WTC11 (cell line): Measurements from ENCODE around the gene MUC4. TPM values are rescaled to one million over a fixed set of nuclear protein-coding genes. Genes with fewer than 3 reads are reported as not detected.

Experiments used
- ATAC-seq: fragments of 200-7000 bp; cut with Tn5 transposase; 2 replicates; pipeline ENCODE4 v1.10.0; 2021; ENCODE audit warnings: mild to moderate bottlenecking, moderate library complexity
- CTCF ChIA-PET: fragments of 300-600 bp; sonication (Branson Sonifier 250); formaldehyde crosslinking; loops from one replicate; lab custom pipeline; 2021; ENCODE audit warnings: antibody characterized with exemption; lab: Charles Lee
- POLR2A ChIA-PET: fragments of 350-600 bp; sonication (Branson Sonifier 250); formaldehyde crosslinking; loops from one replicate; lab custom pipeline; 2021; ENCODE audit warnings: antibody characterized with exemption; lab: Charles Lee
- DNase-seq: peaks from one replicate; pipeline ENCODE4 v3.0.0; 2021; ENCODE audit warnings: low spot score
- H3K27ac Mint-ChIP-seq: 2 replicates; pipeline ENCODE4 v1.8.0; 2021; ENCODE audit warnings: mixed read lengths
- H3K27me3 Mint-ChIP-seq: 2 replicates; pipeline ENCODE4 v1.8.0; 2021; ENCODE audit warnings: low read depth, mild to moderate bottlenecking, moderate library complexity, mixed read lengths
- H3K36me3 Mint-ChIP-seq: 2 replicates; pipeline ENCODE4 v1.8.0; 2021; ENCODE audit warnings: mixed read lengths
- H3K4me1 Mint-ChIP-seq: 2 replicates; pipeline ENCODE4 v1.8.0; 2022; ENCODE audit warnings: mixed read lengths
- H3K4me3 Mint-ChIP-seq: 2 replicates; pipeline ENCODE4 v1.8.0; 2021; ENCODE audit warnings: mild to moderate bottlenecking, moderate library complexity, mixed read lengths
- H3K9me3 Mint-ChIP-seq: 2 replicates; pipeline ENCODE4 v1.8.0; 2021; ENCODE audit warnings: mixed read lengths
- EMX1 ChIP-seq: fragments of 250-450 bp; sonication (Bioruptor Pico); IDR thresholded peaks from 2 replicates; pipeline ENCODE4 v1.8.0; 2021; ENCODE audit warnings: mild to moderate bottlenecking
- ESRRA ChIP-seq: sonication (generic); formaldehyde crosslinking; IDR thresholded peaks from 2 replicates; pipeline ENCODE4 v1.8.1; 2022; ENCODE audit warnings: mild to moderate bottlenecking, missing genetic modification reagents, borderline replicate concordance
- FOXJ3 ChIP-seq: sonication (generic); formaldehyde crosslinking; IDR thresholded peaks from 2 replicates; pipeline ENCODE4 v1.9.0; 2021; ENCODE audit warnings: missing genetic modification reagents, mild to moderate bottlenecking, borderline replicate concordance
- FOXP1 ChIP-seq: sonication (generic); formaldehyde crosslinking; IDR thresholded peaks from 2 replicates; pipeline ENCODE4 v1.8.0; 2022; ENCODE audit warnings: missing genetic modification reagents, mild to moderate bottlenecking, moderate library complexity, borderline replicate concordance
- HMGA2 ChIP-seq: fragments of 250-450 bp; sonication (Bioruptor Pico); IDR thresholded peaks from 2 replicates; pipeline ENCODE4 v1.4.0; 2021; ENCODE audit warnings: mild to moderate bottlenecking, moderate library complexity
- JUN ChIP-seq: sonication (generic); formaldehyde crosslinking; IDR thresholded peaks from 2 replicates; pipeline ENCODE4 v1.8.0; 2023; ENCODE audit warnings: mild to moderate bottlenecking, missing genetic modification reagents
- KAT7 ChIP-seq: sonication (generic); formaldehyde crosslinking; IDR thresholded peaks from 2 replicates; pipeline ENCODE4 v1.8.1; 2023; ENCODE audit warnings: missing genetic modification reagents, mild to moderate bottlenecking, borderline replicate concordance
- NFATC4 ChIP-seq: fragments of 250-450 bp; sonication (Bioruptor Pico); IDR thresholded peaks from 2 replicates; pipeline ENCODE4 v1.9.0; 2021; ENCODE audit warnings: mild to moderate bottlenecking
- PRRX2 ChIP-seq: fragments of 250-450 bp; sonication (Bioruptor Pico); IDR thresholded peaks from 2 replicates; pipeline ENCODE4 v1.8.0; 2021; ENCODE audit warnings: mild to moderate bottlenecking
- RORB ChIP-seq: fragments of 250-450 bp; sonication (Bioruptor Pico); IDR thresholded peaks from 2 replicates; pipeline ENCODE4 v1.9.0; 2021; ENCODE audit warnings: mild to moderate bottlenecking
- SMAD4 ChIP-seq: sonication (generic); formaldehyde crosslinking; IDR thresholded peaks from 2 replicates; pipeline ENCODE4 v1.8.0; 2022; ENCODE audit warnings: mild to moderate bottlenecking, missing genetic modification reagents
- TEAD1 ChIP-seq: sonication (generic); formaldehyde crosslinking; IDR thresholded peaks from 2 replicates; pipeline ENCODE4 v1.8.0; 2022; ENCODE audit warnings: mild to moderate bottlenecking, missing genetic modification reagents
- ZNF263 ChIP-seq: sonication (generic); formaldehyde crosslinking; IDR thresholded peaks from 2 replicates; pipeline ENCODE4 v1.8.1; 2022; ENCODE audit warnings: low read depth, mild to moderate bottlenecking, moderate library complexity, missing genetic modification reagents
- ZNF416 ChIP-seq: fragments of 250-450 bp; sonication (Bioruptor Pico); IDR thresholded peaks from 2 replicates; pipeline ENCODE4 v1.9.0; 2021; ENCODE audit warnings: mild to moderate bottlenecking, inconsistent platforms
- ZNF423 ChIP-seq: fragments of 250-450 bp; sonication (Bioruptor Pico); IDR thresholded peaks from 2 replicates; pipeline ENCODE4 v2.1.2; 2022; ENCODE audit warnings: mild to moderate bottlenecking, moderate library complexity
- total RNA-seq: library from RNA; stranded (reverse); gene quantifications from 3 replicates; pipeline ENCODE4 v1.2.3, GENCODE V29; 2021
- TF ChIP-seq, protein P1 (sequence below): sonication (generic); formaldehyde crosslinking; IDR thresholded peaks from 2 replicates; pipeline ENCODE4 v1.8.0; 2022; ENCODE audit warnings: mild to moderate bottlenecking, missing genetic modification reagents
- TF ChIP-seq, protein P2 (sequence below): sonication (generic); formaldehyde crosslinking; IDR thresholded peaks from 2 replicates; pipeline ENCODE4 v1.8.0; 2023; ENCODE audit warnings: mild to moderate bottlenecking, missing genetic modification reagents
- TF ChIP-seq, protein P3 (sequence below): fragments of 250-450 bp; sonication (Bioruptor Pico); IDR thresholded peaks from 2 replicates; pipeline ENCODE4 v2.1.2; 2022; ENCODE audit warnings: mild to moderate bottlenecking, moderate library complexity
- TF ChIP-seq, protein P4 (sequence below): sonication (generic); formaldehyde crosslinking; IDR thresholded peaks from 2 replicates; pipeline ENCODE4 v1.8.1; 2022; ENCODE audit warnings: mild to moderate bottlenecking, missing genetic modification reagents, moderate library complexity, borderline replicate concordance
- TF ChIP-seq, protein P5 (sequence below): fragments of 250-450 bp; sonication (Bioruptor Pico); IDR thresholded peaks from 2 replicates; pipeline ENCODE4 v1.9.0; 2021; ENCODE audit warnings: mild to moderate bottlenecking
- TF ChIP-seq, protein P6 (sequence below): sonication (generic); formaldehyde crosslinking; IDR thresholded peaks from 2 replicates; pipeline ENCODE4 v1.8.1; 2023; ENCODE audit warnings: mild to moderate bottlenecking, missing genetic modification reagents
- TF ChIP-seq, protein P7 (sequence below): sonication (generic); formaldehyde crosslinking; IDR thresholded peaks from 2 replicates; pipeline ENCODE4 v1.8.0; 2023; ENCODE audit warnings: missing genetic modification reagents

The MUC4 gene
- total RNA-seq, 1 experiment from 2014 or later = 2.1 TPM

DNA sequence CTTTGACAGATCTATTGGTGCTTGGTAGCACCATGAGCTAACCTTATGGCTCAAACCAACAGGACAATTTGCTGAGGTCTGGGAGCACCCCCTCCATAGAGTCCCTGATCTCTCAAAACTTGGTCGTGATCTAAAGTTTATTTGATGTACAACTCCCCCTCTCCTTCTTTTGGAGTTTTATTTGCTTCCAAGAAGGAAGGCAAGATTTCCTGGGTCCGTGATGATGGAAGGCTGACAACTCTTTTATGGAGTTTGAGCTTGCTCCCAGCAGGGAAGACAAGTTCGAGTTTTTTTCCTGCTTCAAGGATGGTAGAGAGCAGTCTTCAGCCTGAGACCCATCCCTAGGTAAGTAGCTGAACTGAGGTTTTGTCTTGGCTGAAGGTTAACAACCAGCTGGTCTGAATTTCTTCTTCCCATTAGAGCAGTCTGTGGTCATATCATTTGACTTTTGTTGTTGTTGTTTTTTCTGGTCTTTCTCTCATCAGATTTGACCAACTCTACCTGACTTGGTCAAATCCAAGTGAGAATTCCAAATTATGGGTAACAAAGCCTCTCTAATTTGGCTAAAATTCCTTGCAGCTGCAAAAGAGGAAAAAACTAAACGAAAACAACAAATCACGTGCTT lies 93.8 kb downstream of the MUC4 start (continued):
- TF ChIP-seq ZNF423 (CRISPR knock-in tag) (no peak), HMGA2 (CRISPR knock-in tag) (no peak), FOXJ3 (no peak), JUN (CRISPR knock-in tag) (no peak)
- TF ChIP-seq, protein P1, sequence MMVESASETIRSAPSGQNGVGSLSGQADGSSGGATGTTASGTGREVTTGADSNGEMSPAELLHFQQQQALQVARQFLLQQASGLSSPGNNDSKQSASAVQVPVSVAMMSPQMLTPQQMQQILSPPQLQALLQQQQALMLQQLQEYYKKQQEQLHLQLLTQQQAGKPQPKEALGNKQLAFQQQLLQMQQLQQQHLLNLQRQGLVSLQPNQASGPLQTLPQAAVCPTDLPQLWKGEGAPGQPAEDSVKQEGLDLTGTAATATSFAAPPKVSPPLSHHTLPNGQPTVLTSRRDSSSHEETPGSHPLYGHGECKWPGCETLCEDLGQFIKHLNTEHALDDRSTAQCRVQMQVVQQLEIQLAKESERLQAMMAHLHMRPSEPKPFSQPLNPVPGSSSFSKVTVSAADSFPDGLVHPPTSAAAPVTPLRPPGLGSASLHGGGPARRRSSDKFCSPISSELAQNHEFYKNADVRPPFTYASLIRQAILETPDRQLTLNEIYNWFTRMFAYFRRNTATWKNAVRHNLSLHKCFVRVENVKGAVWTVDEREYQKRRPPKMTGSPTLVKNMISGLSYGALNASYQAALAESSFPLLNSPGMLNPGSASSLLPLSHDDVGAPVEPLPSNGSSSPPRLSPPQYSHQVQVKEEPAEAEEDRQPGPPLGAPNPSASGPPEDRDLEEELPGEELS (CRISPR knock-in tag) = no peak
- TF ChIP-seq, protein P2, sequence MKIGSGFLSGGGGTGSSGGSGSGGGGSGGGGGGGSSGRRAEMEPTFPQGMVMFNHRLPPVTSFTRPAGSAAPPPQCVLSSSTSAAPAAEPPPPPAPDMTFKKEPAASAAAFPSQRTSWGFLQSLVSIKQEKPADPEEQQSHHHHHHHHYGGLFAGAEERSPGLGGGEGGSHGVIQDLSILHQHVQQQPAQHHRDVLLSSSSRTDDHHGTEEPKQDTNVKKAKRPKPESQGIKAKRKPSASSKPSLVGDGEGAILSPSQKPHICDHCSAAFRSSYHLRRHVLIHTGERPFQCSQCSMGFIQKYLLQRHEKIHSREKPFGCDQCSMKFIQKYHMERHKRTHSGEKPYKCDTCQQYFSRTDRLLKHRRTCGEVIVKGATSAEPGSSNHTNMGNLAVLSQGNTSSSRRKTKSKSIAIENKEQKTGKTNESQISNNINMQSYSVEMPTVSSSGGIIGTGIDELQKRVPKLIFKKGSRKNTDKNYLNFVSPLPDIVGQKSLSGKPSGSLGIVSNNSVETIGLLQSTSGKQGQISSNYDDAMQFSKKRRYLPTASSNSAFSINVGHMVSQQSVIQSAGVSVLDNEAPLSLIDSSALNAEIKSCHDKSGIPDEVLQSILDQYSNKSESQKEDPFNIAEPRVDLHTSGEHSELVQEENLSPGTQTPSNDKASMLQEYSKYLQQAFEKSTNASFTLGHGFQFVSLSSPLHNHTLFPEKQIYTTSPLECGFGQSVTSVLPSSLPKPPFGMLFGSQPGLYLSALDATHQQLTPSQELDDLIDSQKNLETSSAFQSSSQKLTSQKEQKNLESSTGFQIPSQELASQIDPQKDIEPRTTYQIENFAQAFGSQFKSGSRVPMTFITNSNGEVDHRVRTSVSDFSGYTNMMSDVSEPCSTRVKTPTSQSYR (CRISPR knock-in tag) = no peak

DNA sequence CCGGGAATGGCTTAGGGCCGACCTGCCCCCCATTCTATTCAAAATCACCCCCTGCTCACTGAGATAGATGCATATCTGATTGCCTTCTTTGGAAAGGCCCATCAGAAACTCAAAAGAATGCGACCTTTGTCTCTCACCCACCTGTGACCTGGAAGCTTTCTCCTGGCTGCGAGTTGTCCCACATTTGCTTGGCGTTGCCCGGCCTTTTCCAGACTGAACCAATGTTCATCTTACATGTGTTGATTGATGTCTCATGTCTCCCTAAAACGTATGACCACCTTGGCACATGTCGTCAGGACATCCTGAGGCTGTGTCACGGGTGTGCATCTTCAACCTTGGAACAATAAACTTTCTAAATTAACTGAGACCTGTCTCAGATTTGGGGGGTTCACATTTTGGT lies 94.3 kb downstream of the MUC4 start:
- CTCF ChIA-PET = interaction anchor here (0.6 to 2.9 kb wide), 3 partner anchors 133 to 375 kb away, joined by 3 to 13 read pairs (median 5); no protein-coding TSS in a partner anchor
- Mint-ChIP-seq H3K27ac (no peak overlapping the region), H3K4me3 (no peak overlapping the region)

More for the DNA sequence above, 94.3 kb downstream of the MUC4 start:
- H3K9me3 Mint-ChIP-seq = peaks cover 12% of the 10 kb centered on the region
- peaks cover 6% of the 10 kb centered on the region; the same call in 1 of the 2 replicates for H3K27me3 Mint-ChIP-seq
- H3K36me3 Mint-ChIP-seq = no peaks in the 10 kb centered on the region
- DNase-seq = no peak
- peaks cover 36% of the 10 kb centered on the region for H3K4me1 Mint-ChIP-seq
- POLR2A ChIA-PET = no interaction called here
- no peak for TF ChIP-seq RORB (CRISPR knock-in tag)
- no peak for TF ChIP-seq ZNF263 (CRISPR knock-in tag)
- TF ChIP-seq, protein P3, sequence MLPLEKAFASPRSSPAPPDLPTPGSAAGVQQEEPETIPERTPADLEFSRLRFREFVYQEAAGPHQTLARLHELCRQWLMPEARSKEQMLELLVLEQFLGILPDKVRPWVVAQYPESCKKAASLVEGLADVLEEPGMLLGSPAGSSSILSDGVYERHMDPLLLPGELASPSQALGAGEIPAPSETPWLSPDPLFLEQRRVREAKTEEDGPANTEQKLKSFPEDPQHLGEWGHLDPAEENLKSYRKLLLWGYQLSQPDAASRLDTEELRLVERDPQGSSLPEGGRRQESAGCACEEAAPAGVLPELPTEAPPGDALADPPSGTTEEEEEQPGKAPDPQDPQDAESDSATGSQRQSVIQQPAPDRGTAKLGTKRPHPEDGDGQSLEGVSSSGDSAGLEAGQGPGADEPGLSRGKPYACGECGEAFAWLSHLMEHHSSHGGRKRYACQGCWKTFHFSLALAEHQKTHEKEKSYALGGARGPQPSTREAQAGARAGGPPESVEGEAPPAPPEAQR = no peak
- TF ChIP-seq SMAD4 (CRISPR knock-in tag) = no peak
- TF ChIP-seq, protein P4, sequence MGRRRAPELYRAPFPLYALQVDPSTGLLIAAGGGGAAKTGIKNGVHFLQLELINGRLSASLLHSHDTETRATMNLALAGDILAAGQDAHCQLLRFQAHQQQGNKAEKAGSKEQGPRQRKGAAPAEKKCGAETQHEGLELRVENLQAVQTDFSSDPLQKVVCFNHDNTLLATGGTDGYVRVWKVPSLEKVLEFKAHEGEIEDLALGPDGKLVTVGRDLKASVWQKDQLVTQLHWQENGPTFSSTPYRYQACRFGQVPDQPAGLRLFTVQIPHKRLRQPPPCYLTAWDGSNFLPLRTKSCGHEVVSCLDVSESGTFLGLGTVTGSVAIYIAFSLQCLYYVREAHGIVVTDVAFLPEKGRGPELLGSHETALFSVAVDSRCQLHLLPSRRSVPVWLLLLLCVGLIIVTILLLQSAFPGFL (CRISPR knock-in tag) = no peak
- TF ChIP-seq, protein P5, sequence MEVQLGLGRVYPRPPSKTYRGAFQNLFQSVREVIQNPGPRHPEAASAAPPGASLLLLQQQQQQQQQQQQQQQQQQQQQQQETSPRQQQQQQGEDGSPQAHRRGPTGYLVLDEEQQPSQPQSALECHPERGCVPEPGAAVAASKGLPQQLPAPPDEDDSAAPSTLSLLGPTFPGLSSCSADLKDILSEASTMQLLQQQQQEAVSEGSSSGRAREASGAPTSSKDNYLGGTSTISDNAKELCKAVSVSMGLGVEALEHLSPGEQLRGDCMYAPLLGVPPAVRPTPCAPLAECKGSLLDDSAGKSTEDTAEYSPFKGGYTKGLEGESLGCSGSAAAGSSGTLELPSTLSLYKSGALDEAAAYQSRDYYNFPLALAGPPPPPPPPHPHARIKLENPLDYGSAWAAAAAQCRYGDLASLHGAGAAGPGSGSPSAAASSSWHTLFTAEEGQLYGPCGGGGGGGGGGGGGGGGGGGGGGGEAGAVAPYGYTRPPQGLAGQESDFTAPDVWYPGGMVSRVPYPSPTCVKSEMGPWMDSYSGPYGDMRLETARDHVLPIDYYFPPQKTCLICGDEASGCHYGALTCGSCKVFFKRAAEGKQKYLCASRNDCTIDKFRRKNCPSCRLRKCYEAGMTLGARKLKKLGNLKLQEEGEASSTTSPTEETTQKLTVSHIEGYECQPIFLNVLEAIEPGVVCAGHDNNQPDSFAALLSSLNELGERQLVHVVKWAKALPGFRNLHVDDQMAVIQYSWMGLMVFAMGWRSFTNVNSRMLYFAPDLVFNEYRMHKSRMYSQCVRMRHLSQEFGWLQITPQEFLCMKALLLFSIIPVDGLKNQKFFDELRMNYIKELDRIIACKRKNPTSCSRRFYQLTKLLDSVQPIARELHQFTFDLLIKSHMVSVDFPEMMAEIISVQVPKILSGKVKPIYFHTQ = no peak
- no peak for TF ChIP-seq FOXP1 (CRISPR knock-in tag)
- TF ChIP-seq PRRX2 (CRISPR knock-in tag) = no peak
- TF ChIP-seq KAT7 (CRISPR knock-in tag) = no peak
- TF ChIP-seq, protein P6, sequence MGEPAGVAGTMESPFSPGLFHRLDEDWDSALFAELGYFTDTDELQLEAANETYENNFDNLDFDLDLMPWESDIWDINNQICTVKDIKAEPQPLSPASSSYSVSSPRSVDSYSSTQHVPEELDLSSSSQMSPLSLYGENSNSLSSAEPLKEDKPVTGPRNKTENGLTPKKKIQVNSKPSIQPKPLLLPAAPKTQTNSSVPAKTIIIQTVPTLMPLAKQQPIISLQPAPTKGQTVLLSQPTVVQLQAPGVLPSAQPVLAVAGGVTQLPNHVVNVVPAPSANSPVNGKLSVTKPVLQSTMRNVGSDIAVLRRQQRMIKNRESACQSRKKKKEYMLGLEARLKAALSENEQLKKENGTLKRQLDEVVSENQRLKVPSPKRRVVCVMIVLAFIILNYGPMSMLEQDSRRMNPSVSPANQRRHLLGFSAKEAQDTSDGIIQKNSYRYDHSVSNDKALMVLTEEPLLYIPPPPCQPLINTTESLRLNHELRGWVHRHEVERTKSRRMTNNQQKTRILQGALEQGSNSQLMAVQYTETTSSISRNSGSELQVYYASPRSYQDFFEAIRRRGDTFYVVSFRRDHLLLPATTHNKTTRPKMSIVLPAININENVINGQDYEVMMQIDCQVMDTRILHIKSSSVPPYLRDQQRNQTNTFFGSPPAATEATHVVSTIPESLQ = no peak
- no peak for TF ChIP-seq NFATC4
- TF ChIP-seq ZNF416 (CRISPR knock-in tag) = no peak
- no peak for TF ChIP-seq TEAD1 (CRISPR knock-in tag)
- TF ChIP-seq, protein P7, sequence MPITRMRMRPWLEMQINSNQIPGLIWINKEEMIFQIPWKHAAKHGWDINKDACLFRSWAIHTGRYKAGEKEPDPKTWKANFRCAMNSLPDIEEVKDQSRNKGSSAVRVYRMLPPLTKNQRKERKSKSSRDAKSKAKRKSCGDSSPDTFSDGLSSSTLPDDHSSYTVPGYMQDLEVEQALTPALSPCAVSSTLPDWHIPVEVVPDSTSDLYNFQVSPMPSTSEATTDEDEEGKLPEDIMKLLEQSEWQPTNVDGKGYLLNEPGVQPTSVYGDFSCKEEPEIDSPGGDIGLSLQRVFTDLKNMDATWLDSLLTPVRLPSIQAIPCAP (CRISPR knock-in tag) = no peak
- TF ChIP-seq HMGA2 (CRISPR knock-in tag) = no peak
- no peak for TF ChIP-seq EMX1 (CRISPR knock-in tag)
- TF ChIP-seq ESRRA (CRISPR knock-in tag) = no peak
- ATAC-seq = no peak
